Measurements from ENCODE around the gene TCF7L1. TPM values are rescaled to one million over a fixed set of nuclear protein-coding genes. Genes with fewer than 3 reads are reported as not detected.

The TCF7L1 gene
- total RNA-seq, 1 experiment from 2014 or later, result 3.0 TPM

DNA sequence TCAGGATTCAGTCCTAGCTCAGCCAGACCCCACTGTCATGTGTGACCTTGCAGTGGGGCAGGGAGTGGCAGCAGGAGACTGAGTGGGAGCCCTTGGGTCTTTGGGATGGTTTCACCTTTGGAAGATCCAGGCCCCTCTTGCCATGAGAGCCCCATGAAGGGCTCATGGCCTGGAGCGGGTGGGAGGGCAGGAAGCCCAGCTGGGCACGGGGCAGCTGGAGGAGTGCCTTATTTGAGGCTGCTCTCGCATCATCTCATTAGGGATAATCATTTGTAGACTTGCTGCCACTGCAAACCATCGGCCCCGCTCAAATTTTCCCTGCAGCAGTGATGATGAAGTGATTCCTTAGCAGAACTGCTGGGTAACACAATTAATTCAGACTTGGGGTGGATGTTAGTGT is 120.7 kb downstream of the TCF7L1 start:
- Mint-ChIP-seq H3K27me3 (ENCODE audit: unreplicated experiment) (no peaks in the 10 kb centered on the region), H3K9me3 (ENCODE audit: low read depth, unreplicated experiment) (no peaks in the 10 kb centered on the region), H3K27ac (ENCODE audit: unreplicated experiment) (no peak overlapping the region), H3K36me3 (ENCODE audit: insufficient read depth, unreplicated experiment) (peaks cover 12% of the 10 kb centered on the region), H3K4me1 (ENCODE audit: low read depth, unreplicated experiment) (peaks cover 35% of the 10 kb centered on the region), H3K4me3 (ENCODE audit: low read depth, unreplicated experiment) (no peak overlapping the region)
- no peak for DNase-seq
- intact Hi-C loops (cut with micrococcal nuclease; ENCODE audit: unreplicated experiment), result no loop called here
- BruUV-seq (replicated peaks), result no TSS peak
- CTCF ChIA-PET, result interaction anchor here (0.7 kb wide), 1 partner anchor 84 kb away, joined by 3 read pairs; no protein-coding TSS in a partner anchor
- no peak for TF ChIP-seq CTCF (IDR thresholded peaks at IDR 0.05; ENCODE audit: unreplicated experiment)

GRCh38 chr2:85254540-85255300 is 121.5 kb downstream of the TCF7L1 start:
- intact Hi-C loops (cut with micrococcal nuclease; ENCODE audit: unreplicated experiment), result no loop called here

GRCh38 chr2:85255456-85255812 is 122.2 kb downstream of the TCF7L1 start:
- H3K9me3 Mint-ChIP-seq (ENCODE audit: low read depth, unreplicated experiment), result no peaks in the 10 kb centered on the region
- intact Hi-C loops (cut with micrococcal nuclease; ENCODE audit: unreplicated experiment), result no loop called here
- no peaks in the 10 kb centered on the region for H3K27me3 Mint-ChIP-seq (ENCODE audit: unreplicated experiment)
- CTCF ChIA-PET, result interaction anchor here (2.8 kb wide), 1 partner anchor 11 kb away, joined by 18 read pairs; no protein-coding TSS in a partner anchor
- peaks cover 12% of the 10 kb centered on the region for H3K36me3 Mint-ChIP-seq (ENCODE audit: insufficient read depth, unreplicated experiment)
- BruUV-seq (replicated peaks), result no TSS peak
- peak overlapping the region; percentile 72 for H3K4me3 Mint-ChIP-seq (ENCODE audit: low read depth, unreplicated experiment)
- peaks cover 40% of the 10 kb centered on the region for H3K4me1 Mint-ChIP-seq (ENCODE audit: low read depth, unreplicated experiment)
- peak overlapping the region; percentile 66 for H3K27ac Mint-ChIP-seq (ENCODE audit: unreplicated experiment)
- DNase-seq, result no peak
- no peak for TF ChIP-seq CTCF (IDR thresholded peaks at IDR 0.05; ENCODE audit: unreplicated experiment)

More at GRCh38 chr2:85254540-85255300, 121.5 kb downstream of the TCF7L1 start:
- no peak for TF ChIP-seq CTCF (IDR thresholded peaks at IDR 0.05; ENCODE audit: unreplicated experiment)
- no peak for DNase-seq
- H3K4me3 Mint-ChIP-seq (ENCODE audit: low read depth, unreplicated experiment), result no peak overlapping the region
- CTCF ChIA-PET, result interaction anchor here (2.8 kb wide), 1 partner anchor 12 kb away, joined by 18 read pairs; no protein-coding TSS in a partner anchor
- no TSS peak for BruUV-seq (replicated peaks)
- H3K4me1 Mint-ChIP-seq (ENCODE audit: low read depth, unreplicated experiment), result peaks cover 40% of the 10 kb centered on the region
- no peak overlapping the region for H3K27ac Mint-ChIP-seq (ENCODE audit: unreplicated experiment)
- H3K36me3 Mint-ChIP-seq (ENCODE audit: insufficient read depth, unreplicated experiment), result peaks cover 12% of the 10 kb centered on the region
- H3K9me3 Mint-ChIP-seq (ENCODE audit: low read depth, unreplicated experiment), result no peaks in the 10 kb centered on the region
- no peaks in the 10 kb centered on the region for H3K27me3 Mint-ChIP-seq (ENCODE audit: unreplicated experiment)

- Mint-ChIP-seq H3K27ac (ENCODE audit: unreplicated experiment) (peak overlapping the region; percentile 66), H3K27me3 (ENCODE audit: unreplicated experiment) (no peaks in the 10 kb centered on the region), H3K9me3 (ENCODE audit: low read depth, unreplicated experiment) (no peaks in the 10 kb centered on the region), H3K4me3 (ENCODE audit: low read depth, unreplicated experiment) (peak overlapping the region; percentile 72), H3K4me1 (ENCODE audit: low read depth, unreplicated experiment) (peaks cover 40% of the 10 kb centered on the region), H3K36me3 (ENCODE audit: insufficient read depth, unreplicated experiment) (peaks cover 12% of the 10 kb centered on the region)
- no TSS peak for BruUV-seq (replicated peaks)
- DNase-seq, result peak; percentile 69
- no peak for TF ChIP-seq CTCF (IDR thresholded peaks at IDR 0.05; ENCODE audit: unreplicated experiment)
- intact Hi-C loops (cut with micrococcal nuclease; ENCODE audit: unreplicated experiment), result no loop called here
- CTCF ChIA-PET, result interaction anchor here (0.7 to 2.8 kb wide), 6 partner anchors 8 to 330 kb away, joined by 3 to 18 read pairs (median 4); partner anchors contain the start of gene TCF7L1
Measured at GRCh38 chr2:85255813-85256594, 122.8 kb downstream of the TCF7L1 start.

All from Calu3 (cell line).